Memory B cell (primary cell): ENCODE data around the gene DOCK6.

Experiments used
- ATAC-seq: fragments of 150-1000 bp; cut with Tn5 transposase; 2 replicates; pipeline ENCODE4 v1.10.0; 2021; ENCODE audit warnings: low read depth, mild to moderate bottlenecking, moderate library complexity
- DNase-seq, 2 donors: peaks; one replicate each; pipeline ENCODE4 v3.0.0; 2022; ENCODE audit warnings: low spot score in 2 of 2
- H3K27ac Mint-ChIP-seq: one replicate; pipeline ENCODE4 v1.8.0; 2022; ENCODE audit warnings: mild to moderate bottlenecking, moderate library complexity, mixed read lengths
- H3K27me3 Mint-ChIP-seq: one replicate; pipeline ENCODE4 v1.8.0; 2022; ENCODE audit warnings: mixed read lengths
- H3K36me3 Mint-ChIP-seq: one replicate; pipeline ENCODE4 v1.8.0; 2022; ENCODE audit warnings: mild to moderate bottlenecking, mixed read lengths
- H3K4me1 Mint-ChIP-seq: one replicate; pipeline ENCODE4 v1.8.0; 2022; ENCODE audit warnings: mixed read lengths
- H3K4me3 Mint-ChIP-seq: one replicate; pipeline ENCODE4 v1.8.0; 2022; ENCODE audit warnings: mild to moderate bottlenecking, moderate library complexity, mixed read lengths
- H3K9me3 Mint-ChIP-seq: one replicate; pipeline ENCODE4 v1.8.0; 2022; ENCODE audit warnings: mixed read lengths

The DOCK6 gene

GRCh38 chr19:11261971-11262839, at the start of gene DOCK6:
TSS of gene DOCK6 (minus strand) at chr19:11262524. CDS start at chr19:11262440, 84 bp downstream.
- peaks cover 4% of the 10 kb centered on the region for H3K27me3 Mint-ChIP-seq
- peaks cover 5% of the 10 kb centered on the region for H3K4me1 Mint-ChIP-seq
- no peaks in the 10 kb centered on the region for H3K36me3 Mint-ChIP-seq
- ATAC-seq (peak; percentile 74), DNase-seq (no peak)
- H3K27ac Mint-ChIP-seq: no peak within 1 kb of the TSS
- no peaks in the 10 kb centered on the region for H3K9me3 Mint-ChIP-seq
- H3K4me3 Mint-ChIP-seq: peak within 1 kb of the TSS; percentile 80

DNA sequence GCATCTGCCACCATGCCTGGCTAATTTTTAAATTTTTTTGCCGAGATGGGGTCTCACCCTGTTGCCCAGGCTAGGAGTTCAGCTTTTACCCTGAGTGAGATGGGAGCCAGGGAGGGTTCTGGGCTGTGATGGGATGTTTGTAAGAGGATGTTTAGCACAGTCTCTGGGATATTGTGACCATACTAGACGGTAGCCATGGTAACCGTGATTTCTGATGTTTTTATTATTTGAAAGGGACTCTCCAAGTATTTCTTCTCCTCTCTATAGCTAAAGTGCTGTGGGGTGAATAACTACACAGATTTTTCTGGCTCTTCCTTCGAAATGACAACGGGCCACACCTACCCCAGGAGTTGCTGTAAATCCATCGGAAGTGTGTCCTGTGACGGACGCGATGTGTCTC, 44.0 kb upstream of the DOCK6 start:
- no peaks in the 10 kb centered on the region for H3K36me3 Mint-ChIP-seq
- no peak overlapping the region for H3K27ac Mint-ChIP-seq
- no peaks in the 10 kb centered on the region for H3K4me1 Mint-ChIP-seq
- ATAC-seq: peak; percentile 21
- H3K4me3 Mint-ChIP-seq: no peak overlapping the region
- peaks cover 1% of the 10 kb centered on the region for H3K9me3 Mint-ChIP-seq
- DNase-seq: no peak
- H3K27me3 Mint-ChIP-seq: peaks cover 14% of the 10 kb centered on the region

- Mint-ChIP-seq H3K27ac (no peak overlapping the region), H3K4me3 (no peak overlapping the region), H3K27me3 (peaks cover 13% of the 10 kb centered on the region), H3K4me1 (no peaks in the 10 kb centered on the region), H3K9me3 (peaks cover under 1% of the 10 kb centered on the region), H3K36me3 (no peaks in the 10 kb centered on the region)
- no peak for ATAC-seq
- DNase-seq: no peak
These were observed 42.6 kb upstream of the DOCK6 start for GRCh38 chr19:11304936-11305335.

- peaks cover 7% of the 10 kb centered on the region for H3K27me3 Mint-ChIP-seq
- no peak overlapping the region for H3K4me3 Mint-ChIP-seq
- DNase-seq: no peak
- no peak overlapping the region for H3K27ac Mint-ChIP-seq
- no peaks in the 10 kb centered on the region for H3K9me3 Mint-ChIP-seq
- no peaks in the 10 kb centered on the region for H3K36me3 Mint-ChIP-seq
- ATAC-seq: no peak
- H3K4me1 Mint-ChIP-seq: no peaks in the 10 kb centered on the region
These were observed 38.4 kb upstream of the DOCK6 start for GRCh38 chr19:11300811-11301120.

GRCh38 chr19:11299946-11300810, 37.9 kb upstream of the DOCK6 start:
- Mint-ChIP-seq H3K27me3 (peaks cover 5% of the 10 kb centered on the region), H3K9me3 (no peaks in the 10 kb centered on the region), H3K36me3 (no peaks in the 10 kb centered on the region), H3K4me3 (no peak overlapping the region), H3K27ac (no peak overlapping the region), H3K4me1 (no peaks in the 10 kb centered on the region)
- no peak for ATAC-seq
- no peak for DNase-seq

DNA sequence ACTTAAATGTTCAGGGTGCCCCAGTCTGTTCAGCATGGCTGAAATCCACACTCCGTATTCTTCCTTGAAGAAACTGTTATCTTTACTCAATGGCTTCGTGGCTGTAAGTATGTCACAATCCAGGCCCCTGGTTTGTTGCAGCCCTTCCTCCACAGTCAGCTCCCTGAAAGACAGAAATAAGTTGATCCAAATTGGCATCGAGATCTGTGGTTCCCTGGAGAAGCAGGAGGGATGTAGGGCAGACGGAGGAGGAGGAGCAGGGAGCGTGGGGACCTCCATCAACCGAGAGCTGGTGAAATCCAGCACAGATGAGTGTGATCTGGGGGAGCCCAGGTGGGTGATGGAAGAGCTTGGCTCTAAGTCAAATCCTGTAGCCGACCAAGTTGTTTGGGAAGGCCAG, 33.9 kb upstream of the DOCK6 start:
- no peak for DNase-seq
- peaks cover 6% of the 10 kb centered on the region for H3K4me1 Mint-ChIP-seq
- H3K4me3 Mint-ChIP-seq: no peak overlapping the region
- H3K27me3 Mint-ChIP-seq: peaks cover 2% of the 10 kb centered on the region
- ATAC-seq: no peak
- H3K36me3 Mint-ChIP-seq: no peaks in the 10 kb centered on the region
- no peaks in the 10 kb centered on the region for H3K9me3 Mint-ChIP-seq
- H3K27ac Mint-ChIP-seq: no peak overlapping the region

GRCh38 chr19:11295665-11296245, 33.4 kb upstream of the DOCK6 start, which contains the start of gene TSPAN16:
TSS of gene TSPAN16 (plus strand) at chr19:11296160. CDS start at chr19:11296298, 138 bp downstream.
- Mint-ChIP-seq H3K27me3 (peaks cover 2% of the 10 kb centered on the region), H3K4me1 (peaks cover 6% of the 10 kb centered on the region), H3K36me3 (no peaks in the 10 kb centered on the region), H3K9me3 (no peaks in the 10 kb centered on the region), H3K4me3 (no peak within 1 kb of the TSS), H3K27ac (no peak within 1 kb of the TSS)
- DNase-seq: no peak
- no peak for ATAC-seq

DNA sequence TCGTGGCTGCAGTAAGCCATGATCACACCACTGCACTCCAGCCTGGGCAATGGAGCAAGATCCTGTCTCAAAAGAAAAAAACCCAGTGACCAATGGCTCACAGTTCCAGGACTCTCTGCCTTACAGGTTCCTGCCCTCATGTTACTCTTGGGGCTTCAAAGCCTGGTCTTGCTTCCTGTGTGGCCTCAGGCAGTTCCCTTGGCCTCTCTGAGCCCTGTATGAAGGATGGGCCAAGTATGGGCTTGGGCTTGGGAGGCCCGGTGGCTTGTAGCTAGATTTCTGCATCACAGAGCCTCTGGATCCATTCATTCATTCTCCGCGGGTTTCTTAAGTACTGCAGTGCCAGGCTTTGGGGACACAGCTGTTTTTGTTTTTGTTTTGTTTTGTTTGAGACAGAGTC, 32.9 kb upstream of the DOCK6 start:
- DNase-seq: no peak
- no peak for ATAC-seq
- Mint-ChIP-seq H3K4me1 (peaks cover 6% of the 10 kb centered on the region), H3K27me3 (peaks cover 2% of the 10 kb centered on the region), H3K36me3 (no peaks in the 10 kb centered on the region), H3K9me3 (no peaks in the 10 kb centered on the region), H3K4me3 (no peak overlapping the region), H3K27ac (no peak overlapping the region)

GRCh38 chr19:11293433-11294389, 31.4 kb upstream of the DOCK6 start:
- ATAC-seq (peak; percentile 96), DNase-seq (peak; percentile 84 to 90)
- H3K27ac Mint-ChIP-seq: peak overlapping the region; percentile 53
- H3K4me3 Mint-ChIP-seq: no peak overlapping the region
- no peaks in the 10 kb centered on the region for H3K9me3 Mint-ChIP-seq
- peaks cover 4% of the 10 kb centered on the region for H3K27me3 Mint-ChIP-seq
- no peaks in the 10 kb centered on the region for H3K36me3 Mint-ChIP-seq
- H3K4me1 Mint-ChIP-seq: peaks cover 6% of the 10 kb centered on the region

DNA sequence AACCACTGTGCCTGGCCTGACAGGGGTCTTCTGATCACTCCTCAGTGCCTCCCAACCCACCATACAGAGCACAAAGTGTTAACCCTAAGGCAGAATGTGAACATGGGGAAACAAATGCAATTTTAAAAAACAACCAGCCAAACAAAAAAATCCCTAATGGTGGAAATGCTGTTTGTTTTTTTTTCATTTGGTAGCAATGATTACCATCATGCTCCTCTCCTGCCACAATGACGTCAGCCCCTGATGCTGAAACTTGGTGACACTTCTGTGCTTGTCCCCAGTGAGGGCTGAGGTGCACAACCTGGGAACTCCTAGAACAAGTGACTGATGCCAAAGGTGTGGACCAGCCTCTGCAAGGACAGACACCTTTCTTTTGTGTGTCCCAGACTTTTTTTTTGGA, 29.7 kb upstream of the DOCK6 start:
- peaks cover 8% of the 10 kb centered on the region for H3K27me3 Mint-ChIP-seq
- no peak overlapping the region for H3K27ac Mint-ChIP-seq
- H3K4me3 Mint-ChIP-seq: no peak overlapping the region
- peaks cover 6% of the 10 kb centered on the region for H3K4me1 Mint-ChIP-seq
- peak; percentile 46 for ATAC-seq
- DNase-seq: no peak
- no peaks in the 10 kb centered on the region for H3K36me3 Mint-ChIP-seq
- no peaks in the 10 kb centered on the region for H3K9me3 Mint-ChIP-seq

- H3K9me3 Mint-ChIP-seq: no peaks in the 10 kb centered on the region
- no peaks in the 10 kb centered on the region for H3K36me3 Mint-ChIP-seq
- H3K27me3 Mint-ChIP-seq: peaks cover 8% of the 10 kb centered on the region
- DNase-seq (no peak), ATAC-seq (no peak)
- no peak overlapping the region for H3K27ac Mint-ChIP-seq
- peaks cover 6% of the 10 kb centered on the region for H3K4me1 Mint-ChIP-seq
- H3K4me3 Mint-ChIP-seq: no peak overlapping the region
These were observed 29.1 kb upstream of the DOCK6 start for GRCh38 chr19:11291415-11291814.

DNA sequence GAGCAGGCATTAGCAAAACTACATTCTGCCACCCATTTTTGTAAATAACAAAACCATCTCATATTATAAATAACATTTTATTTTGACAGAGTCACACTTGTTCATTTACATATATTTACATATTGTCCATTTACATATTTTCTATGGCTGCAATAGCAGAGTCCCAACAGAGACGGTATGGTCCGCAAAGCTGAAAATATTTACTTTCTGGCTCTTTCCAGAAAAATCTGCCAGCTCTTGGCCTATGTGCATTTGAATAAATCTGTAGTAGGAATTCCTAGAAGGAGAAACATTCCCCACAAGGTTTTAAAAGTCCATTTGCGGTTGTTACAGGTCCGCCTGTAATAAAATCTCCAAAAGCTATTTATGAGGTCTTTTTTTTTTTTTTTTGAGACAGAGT, 27.9 kb upstream of the DOCK6 start:
- no peak for ATAC-seq
- H3K9me3 Mint-ChIP-seq: no peaks in the 10 kb centered on the region
- H3K27ac Mint-ChIP-seq: no peak overlapping the region
- no peaks in the 10 kb centered on the region for H3K36me3 Mint-ChIP-seq
- peaks cover 8% of the 10 kb centered on the region for H3K27me3 Mint-ChIP-seq
- no peak overlapping the region for H3K4me3 Mint-ChIP-seq
- peaks cover 6% of the 10 kb centered on the region for H3K4me1 Mint-ChIP-seq
- no peak for DNase-seq

- no peak for ATAC-seq
- Mint-ChIP-seq H3K36me3 (no peaks in the 10 kb centered on the region), H3K4me3 (no peak overlapping the region), H3K27me3 (peaks cover 5% of the 10 kb centered on the region), H3K27ac (no peak overlapping the region), H3K9me3 (no peaks in the 10 kb centered on the region), H3K4me1 (no peaks in the 10 kb centered on the region)
- DNase-seq: no peak
These were observed 26.0 kb upstream of the DOCK6 start for GRCh38 chr19:11288349-11288748.
